Renal cortical epithelial cell (primary cell): Measurements from ENCODE around the gene SENP2. TPM values are rescaled to one million over a fixed set of nuclear protein-coding genes. Genes with fewer than 3 reads are reported as not detected.
"Not testable (repeated sequence)": the region's sequence is repeated elsewhere in the genome, so short reads cannot be mapped to it uniquely, and the experiment has no call there.

Experiments
- DNase-seq: peaks from one replicate; pipeline ENCODE4 v3.0.0-alpha.2; 2011; ENCODE audit warnings: low read depth
- total RNA-seq: library from RNA; depleted of rRNA; stranded (reverse); fragments of >200 nt; gene quantifications from 2 replicates; pipeline ENCODE4 v1.2.3, GENCODE V29; 2014

Gene SENP2
- total RNA-seq, 1 donor from 2014 or later, result 36.2 TPM

DNA sequence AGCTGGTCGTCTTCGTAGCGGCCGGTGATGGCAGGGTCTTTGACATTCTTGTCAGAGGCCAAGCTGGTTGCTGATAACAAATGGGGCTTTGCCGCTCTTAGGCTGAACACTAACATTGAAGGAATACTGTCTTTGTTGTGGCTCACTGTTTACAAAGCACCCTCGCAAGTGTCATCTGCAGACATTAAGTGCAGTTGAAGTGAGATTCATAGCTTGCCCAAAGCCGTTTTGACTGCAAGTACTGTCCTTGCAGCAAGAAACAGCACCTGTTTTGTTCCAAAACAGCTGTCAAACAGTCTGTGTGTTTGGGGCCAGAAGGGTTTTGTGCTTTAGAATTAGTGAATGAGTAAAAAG lies 568 bp downstream of the SENP2 start:
- DNase-seq, result peak; percentile 26

GRCh38 chr3:185594073-185594472 lies 8.0 kb downstream of the SENP2 start:
- DNase-seq, result no peak

GRCh38 chr3:185595526-185595925 lies 9.4 kb downstream of the SENP2 start:
- DNase-seq, result no peak

DNA sequence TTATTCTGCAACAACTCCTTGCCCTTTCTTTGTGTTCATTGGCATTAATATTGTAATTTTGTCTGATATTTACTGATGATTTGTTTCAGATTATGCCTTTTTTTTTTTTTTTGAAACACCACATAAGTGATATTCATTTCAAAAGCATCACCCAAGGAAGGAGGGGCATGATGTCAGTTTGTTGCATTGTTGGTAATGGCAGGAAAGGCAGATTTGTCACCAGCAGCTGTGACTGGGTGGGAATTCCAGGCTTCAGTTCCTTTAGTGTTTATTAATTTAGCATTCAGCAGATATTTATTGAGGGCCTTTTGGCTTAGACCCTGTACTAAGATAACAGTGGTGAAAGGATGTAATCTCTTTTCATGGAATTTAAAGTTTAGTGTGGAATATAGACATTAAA lies 19.5 kb downstream of the SENP2 start:
- no peak for DNase-seq

- no peak for DNase-seq
Observed at GRCh38 chr3:185606196-185606595, 20.1 kb downstream of the SENP2 start.

DNA sequence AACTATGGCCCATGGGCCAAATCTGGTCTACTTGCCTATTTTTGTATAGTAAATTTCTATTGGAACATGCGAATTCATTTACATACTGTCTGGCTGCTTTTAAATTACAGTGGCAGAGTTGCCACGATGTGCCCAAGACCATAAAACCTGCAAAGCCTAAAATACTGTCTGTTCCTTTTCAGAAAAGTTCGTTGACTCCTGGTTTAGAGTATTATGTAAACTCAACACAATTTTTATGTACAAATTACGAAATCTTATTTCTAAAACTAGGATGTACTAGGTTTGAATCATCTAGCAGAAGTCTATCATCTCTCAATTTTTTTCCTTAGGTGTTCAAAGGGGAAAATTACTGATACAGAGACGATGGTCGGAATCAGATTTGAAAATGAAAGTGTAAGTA lies 26.9 kb downstream of the SENP2 start:
- no peak for DNase-seq

DNA sequence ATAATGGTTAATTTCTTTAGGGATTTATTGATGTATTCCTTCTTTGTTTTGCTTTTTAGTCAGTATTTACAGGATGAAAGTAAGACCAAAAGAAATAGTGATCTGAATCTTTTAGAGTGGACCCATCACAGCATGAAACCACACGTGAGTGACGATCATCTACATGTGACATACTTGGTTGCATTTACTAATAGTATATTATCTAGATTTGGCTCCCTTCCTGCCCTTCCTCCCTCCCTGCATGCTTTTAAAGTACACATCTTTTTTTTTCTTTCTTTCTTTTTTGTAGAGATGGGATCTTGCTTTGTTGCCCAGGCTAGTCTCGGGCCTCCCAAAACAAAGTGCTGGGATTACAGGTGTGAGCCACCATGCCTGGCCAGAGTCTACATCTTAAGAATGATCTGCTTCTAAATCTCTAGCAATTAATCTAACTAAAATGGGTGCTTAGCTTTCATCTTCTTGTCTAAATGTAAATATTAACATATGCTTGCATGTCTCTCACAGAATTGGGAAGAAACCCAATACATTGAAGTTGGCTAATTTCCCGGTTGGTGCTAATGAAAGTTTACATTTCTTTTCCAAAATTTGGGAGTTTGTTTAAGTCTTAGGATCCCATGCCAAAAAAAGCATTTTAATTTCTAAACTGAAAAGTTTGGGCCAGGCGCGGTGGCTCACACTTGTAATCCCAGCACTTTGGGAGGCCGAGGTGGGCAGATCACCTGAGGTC lies 38.0 kb downstream of the SENP2 start:
- DNase-seq, result no peak

DNA sequence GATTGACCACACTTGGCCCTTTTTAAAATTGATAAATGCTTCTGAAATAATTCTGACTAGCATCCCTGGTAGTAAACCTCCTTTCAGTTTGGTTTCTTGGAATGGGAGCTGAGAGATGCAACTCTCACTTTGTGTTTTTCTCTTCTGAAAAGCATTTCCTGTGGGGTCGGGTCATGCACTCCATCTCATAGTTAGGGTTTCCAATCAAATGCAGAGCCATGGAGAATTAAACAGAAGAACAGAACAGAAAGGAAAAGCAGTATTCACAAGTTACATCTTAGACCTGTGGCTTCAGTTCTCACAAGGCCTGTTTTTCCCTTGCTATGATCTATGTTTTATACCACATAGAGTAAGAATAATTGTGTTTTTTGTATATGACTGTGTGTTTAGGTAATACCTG lies 39.7 kb downstream of the SENP2 start:
- DNase-seq, result no peak

GRCh38 chr3:185629554-185630181 lies 43.6 kb downstream of the SENP2 start:
- DNase-seq, result no peak

DNA sequence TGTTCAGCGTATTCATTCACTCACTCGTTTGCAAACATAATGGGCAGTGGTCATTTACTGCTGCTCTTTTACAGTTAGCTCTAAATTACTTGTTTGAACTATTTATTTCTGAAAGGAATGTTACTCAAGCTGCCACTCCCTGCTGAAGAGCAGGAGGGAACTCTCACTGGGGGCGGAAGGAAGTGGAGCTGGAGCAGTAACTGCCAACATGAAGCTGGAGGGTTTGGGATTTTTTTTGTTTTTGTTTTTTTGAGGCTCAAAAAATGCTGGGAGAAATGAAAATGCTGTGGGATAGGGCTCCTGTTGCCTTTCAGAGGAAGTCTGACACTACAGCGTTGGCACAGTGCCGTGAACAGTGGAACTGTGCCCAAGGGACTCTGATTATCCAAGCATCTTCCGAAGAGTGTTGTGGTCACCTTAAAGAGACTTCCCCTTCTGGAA lies 44.1 kb downstream of the SENP2 start:
- DNase-seq, result peak; percentile 57

- no peak for DNase-seq
Observed at GRCh38 chr3:185631108-185631507, 45.0 kb downstream of the SENP2 start.

- DNase-seq, result peak; percentile 17
Observed at GRCh38 chr3:185631508-185632206, 45.6 kb downstream of the SENP2 start.

GRCh38 chr3:185632996-185633395 lies 46.9 kb downstream of the SENP2 start:
- DNase-seq, result no peak

GRCh38 chr3:185637388-185637787 lies 51.3 kb downstream of the SENP2 start:
- no peak for DNase-seq

GRCh38 chr3:185638651-185639050 lies 52.6 kb downstream of the SENP2 start:
- not testable (repeated sequence) for DNase-seq

DNA sequence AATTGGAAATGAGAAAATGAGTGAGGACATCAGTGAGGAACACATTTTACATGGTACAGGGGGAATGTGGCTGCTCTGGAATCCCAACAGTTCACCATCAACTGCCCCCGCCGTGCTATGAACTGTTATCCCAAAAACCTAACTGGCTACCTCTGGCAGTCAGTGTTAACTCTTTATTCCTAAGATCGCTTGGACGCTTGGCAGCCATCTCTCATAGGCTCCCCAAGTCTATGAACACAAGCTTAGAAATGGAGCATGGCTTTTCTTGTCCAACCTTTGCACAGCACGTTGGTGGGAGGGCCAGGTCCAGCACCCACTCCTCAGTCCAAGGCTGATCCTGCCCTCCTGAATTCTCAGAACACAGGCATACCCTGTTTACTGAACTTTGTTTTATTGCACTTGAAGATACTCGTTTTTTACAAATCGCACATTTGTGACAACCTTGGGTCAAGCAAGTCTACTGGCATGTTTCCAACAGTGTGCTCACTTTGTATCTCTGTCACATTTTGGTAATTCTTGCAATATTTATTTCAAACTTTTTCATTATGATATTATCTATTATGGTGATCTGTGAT lies 53.6 kb downstream of the SENP2 start:
- no peak for DNase-seq

DNA sequence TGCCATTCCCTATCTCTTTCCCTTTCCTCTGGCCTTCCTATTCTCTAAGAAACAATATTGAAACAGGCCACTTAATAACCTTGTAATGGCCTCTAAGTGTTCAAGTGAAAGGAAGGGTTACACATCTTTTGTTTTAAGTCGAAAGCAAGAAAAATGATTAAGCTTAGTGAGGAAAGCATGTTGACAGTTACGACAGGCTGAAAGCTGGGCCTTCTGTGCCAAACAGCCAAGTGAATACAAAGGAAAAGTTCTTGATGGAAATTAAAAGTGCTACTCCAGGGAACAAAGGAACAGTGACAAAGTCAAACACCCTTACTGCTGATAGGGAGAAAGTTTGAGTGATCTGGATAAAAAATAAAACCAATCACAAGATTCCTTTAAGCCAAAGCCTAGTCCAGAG lies 54.2 kb downstream of the SENP2 start:
- DNase-seq, result no peak

DNA sequence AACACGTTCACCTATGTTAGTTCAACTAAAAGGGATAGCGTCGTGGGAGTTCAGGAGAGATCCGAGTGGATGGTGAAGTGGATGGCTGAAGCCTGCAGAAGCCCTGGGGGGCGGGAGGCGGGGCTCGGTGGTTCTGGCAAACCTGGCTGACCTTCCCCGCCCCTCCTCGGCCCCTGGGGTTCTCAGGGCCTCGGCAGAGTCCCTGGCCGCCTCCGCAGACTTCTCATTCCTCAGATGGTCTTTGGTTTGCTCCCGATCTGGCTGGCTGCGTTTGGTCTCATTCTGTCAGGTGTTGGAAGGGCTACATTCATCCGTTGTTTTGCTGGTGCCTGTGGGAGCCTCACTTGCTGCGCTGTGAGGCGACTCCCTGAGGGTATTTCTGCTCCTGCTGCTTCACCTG lies 59.1 kb downstream of the SENP2 start:
- not testable (repeated sequence) for DNase-seq

- DNase-seq, result no peak
Observed at GRCh38 chr3:185645596-185646381, 59.7 kb downstream of the SENP2 start.

GRCh38 chr3:185646382-185647133 lies 60.5 kb downstream of the SENP2 start:
- DNase-seq, result no peak
